HG03045 (cell line): Measurements from ENCODE around the gene ACTL6A.
A peak's percentile ranks its signal among the peaks of the same experiment; 100 is the strongest.
"Not testable (repeated sequence)": the region's sequence is repeated elsewhere in the genome, so short reads cannot be mapped to it uniquely, and the experiment has no call there.

ENCODE experiments used
- ATAC-seq: cut with Tn5 transposase; IDR thresholded peaks from one replicate; pipeline ENCODE4 v1.9.1; 2021; ENCODE audit warnings: mild to moderate bottlenecking, moderate library complexity; ENCODE audit not compliant: unreplicated experiment

Gene ACTL6A

DNA sequence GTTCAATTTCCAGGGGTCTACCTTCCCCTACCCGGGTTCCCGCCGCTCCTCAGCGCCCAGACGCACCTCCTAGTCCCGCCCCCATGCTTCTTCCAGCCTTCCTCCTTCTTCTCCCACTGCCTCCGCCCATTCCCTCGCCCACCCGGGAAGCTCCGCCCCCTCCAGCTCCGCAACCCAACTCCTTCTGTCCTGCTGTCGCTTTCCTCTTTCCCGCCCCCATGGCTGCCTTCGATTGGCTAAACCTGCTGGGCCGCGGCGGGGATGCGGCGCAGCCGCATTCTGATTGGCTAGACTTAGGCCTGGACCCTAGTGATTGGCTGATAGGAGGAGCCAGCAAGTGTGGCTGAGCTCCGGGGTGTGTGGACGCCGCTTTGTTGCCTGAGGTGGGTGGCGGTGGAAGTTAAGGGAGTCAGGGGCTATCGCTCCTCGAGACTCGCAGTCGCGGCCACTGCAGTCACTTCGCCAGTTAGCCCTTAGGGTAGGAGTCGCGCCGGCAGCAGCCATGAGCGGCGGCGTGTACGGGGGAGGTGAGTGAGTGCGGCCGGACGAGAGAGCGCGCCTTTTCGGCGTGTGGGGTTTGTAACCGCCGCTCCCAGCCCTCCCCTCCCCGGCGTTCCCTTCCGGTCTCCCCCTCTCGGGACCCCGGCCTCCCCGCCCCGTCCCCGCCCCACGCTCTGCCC is at the start of gene ACTL6A:
TSS of gene ACTL6A (plus strand) at position 336 of the 680 bp plus-strand sequence. CDS start at position 503, 167 bp downstream.
- peak; percentile 98 for ATAC-seq

DNA sequence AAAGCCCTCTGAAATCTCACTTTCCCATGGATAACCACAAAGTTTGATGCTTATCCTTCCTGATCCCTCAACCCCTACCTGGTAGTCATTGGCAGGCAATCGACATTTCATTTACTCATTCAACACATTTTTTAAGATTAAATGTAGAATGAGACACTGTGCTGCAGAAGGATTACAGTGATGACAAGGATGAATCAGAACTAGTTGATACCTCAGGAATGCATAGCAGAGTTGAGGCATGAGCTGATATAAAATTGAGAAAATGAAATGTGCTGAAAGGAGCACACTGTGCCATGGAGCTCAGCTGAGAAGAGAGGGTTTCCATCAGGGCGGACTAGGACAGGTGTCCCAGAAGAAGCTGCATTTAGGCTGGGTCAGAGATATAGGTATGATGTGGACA is 48.9 kb upstream of the ACTL6A start:
- no peak for ATAC-seq

DNA sequence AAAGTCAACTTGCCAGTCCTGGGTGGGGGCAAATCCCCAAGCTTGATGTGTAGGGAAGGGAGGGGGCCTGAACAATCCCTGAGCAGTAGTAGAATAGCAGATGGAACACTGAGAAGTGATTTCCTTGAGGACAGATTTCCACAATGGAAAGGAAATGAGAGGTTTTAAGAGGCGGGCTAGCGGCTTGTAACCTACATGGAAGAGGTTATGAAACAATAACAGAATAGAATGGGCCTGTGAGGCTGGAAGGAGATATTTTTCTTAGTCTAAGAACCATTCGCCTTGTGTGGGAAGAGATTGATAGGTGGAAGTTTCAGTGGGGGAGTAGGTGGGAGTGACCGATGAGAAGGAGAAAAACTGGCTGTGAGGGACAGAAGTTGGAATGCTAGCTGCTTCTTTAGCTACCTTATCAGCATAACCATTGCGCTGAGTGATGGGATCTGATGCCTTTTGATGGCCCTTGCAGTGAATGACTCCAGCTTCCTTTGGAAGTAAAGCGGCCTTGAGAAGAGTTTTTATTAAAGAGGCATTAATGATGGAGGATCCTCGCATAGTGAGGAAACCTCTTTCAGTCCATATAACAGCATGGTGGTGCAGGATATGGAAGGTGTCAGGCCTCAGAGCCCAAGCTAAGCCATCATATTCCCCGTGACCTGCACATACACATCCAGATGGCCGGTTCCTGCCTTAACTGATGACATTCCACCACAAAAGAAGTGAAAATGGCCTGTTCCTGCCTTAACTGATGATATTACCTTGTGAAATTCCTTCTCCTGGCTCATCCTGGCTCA is 46.1 kb upstream of the ACTL6A start:
- ATAC-seq, result not testable (repeated sequence)

DNA sequence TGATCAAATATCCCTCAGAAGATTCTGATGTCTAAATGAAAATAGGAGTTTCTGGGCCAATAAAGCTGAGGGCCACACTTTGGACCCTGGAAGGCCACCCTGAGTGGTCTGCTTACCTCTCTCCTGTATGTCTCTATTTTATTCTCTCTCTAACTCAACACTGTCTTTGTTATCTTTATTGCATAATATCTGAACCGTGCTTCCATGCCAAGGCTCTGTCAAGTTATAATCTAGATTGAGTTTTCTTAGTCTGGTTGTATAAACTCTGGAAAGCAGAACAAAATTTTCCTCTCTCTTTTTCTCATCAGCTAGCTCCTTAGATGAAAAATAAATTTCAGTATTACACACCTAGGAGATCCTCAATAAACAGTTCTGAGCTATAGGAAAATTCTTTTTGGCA is 36.2 kb upstream of the ACTL6A start:
- ATAC-seq, result no peak

DNA sequence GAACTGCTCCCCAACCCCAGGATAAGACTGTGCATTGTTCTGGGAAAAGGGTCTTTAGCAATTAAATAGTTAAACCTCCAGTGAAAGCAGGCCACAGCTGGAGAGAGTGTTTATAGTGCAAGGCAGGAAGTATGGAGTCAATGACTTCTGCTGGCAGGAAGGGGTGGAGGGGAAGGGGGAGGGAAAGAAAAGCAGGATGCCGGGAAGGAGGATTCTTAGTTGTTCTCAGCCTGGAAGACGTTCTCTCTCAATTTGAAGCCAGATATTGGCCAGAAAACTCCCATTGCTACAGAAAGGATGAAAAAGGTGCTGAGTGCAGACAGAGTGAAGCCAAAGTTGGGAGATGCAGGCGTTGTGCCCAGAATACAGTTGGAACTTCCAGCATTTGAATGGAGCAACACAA is 35.7 kb upstream of the ACTL6A start:
- no peak for ATAC-seq

DNA sequence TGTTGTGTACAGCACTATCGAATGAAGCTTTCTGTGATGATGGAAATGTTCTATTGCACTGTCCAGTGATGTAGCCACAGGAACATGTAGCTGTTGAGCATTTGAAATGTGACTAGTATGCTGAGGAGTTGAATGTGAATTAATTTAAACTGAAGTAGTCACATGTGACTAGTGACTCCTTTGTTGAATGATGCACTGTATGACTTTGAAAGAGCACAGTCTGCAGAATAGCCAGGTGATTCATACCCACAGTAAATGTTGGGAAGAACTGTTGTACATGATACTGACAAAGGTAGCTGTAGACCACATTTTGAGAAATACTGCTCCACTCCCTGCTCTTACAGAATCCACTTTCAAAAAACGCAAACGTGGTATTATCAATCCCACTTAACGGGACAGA is 34.0 kb upstream of the ACTL6A start:
- ATAC-seq, result no peak

DNA sequence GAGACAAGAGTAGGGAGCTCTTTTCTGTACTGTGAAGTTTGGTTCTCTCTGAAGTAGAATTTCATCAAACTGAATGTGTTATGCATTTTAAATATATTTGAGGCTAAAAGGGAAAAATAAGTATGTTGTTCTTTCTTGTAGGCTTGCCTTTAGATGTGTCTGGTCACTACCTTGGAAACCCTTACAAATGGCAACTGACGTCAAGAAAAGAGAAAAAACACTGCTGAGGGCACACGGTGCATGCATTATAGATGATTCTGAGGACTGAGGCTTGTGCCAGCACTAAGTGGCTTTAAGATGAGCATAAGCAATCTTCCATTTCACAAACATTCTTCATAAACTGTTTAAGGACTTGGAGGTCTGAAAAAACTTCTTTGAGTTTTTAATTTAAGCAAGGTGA is 31.1 kb upstream of the ACTL6A start:
- ATAC-seq, result no peak

DNA sequence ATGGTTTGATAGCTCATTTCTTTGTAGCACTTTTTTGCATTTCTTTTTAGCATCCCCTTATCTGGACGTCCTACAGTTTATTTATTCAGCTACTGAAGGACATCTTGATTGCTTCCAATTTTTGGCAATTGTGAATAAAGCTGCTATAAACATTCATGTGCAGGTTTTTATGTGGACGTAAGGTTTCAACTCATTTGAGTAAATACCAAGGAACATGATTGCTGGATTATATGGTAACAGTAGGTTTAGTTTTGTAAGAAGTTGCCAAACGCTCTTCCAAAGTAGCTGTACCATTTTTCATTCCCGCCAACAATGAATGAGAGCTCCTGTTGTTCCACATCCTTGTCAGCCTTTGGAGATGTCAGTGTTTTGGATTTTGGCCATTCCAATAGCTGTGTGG is 29.5 kb upstream of the ACTL6A start:
- ATAC-seq, result no peak

DNA sequence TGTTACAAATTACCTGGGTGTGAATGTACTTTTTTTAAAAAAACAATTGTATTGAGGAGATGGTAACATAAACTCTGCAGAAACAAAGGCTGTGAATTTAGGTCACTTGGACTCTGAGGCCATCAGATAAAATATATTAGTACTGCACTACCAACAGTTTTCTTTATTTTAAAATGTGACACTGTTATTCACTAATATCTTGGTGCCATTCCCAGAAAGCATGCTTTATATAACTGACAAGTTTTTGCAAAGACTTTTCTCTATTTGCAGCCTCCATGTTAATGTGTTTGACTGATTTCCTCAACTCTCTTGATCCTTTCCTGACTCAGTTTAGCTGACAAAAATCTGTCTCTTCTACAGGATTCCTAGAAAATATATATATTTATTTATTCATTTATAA is 26.5 kb upstream of the ACTL6A start:
- no peak for ATAC-seq

DNA sequence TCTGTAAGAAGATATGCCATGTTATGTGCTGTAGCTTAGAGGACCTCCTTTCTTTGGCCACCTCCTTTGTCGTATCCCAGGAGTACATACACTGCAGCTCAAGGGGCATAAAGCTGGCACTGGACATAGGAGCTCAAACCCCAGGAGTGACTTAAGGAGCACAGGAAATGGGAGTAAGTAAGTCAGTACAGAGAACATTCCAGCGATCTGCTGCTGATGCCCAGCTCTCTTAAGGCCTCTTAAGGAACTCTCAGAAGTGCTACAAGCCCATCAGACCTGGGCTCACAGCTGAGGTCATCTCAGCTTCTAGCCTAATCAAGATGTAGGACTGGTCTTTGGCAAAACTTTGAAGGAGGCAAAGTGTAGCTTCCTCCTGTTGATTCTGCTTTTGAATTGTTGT is 21.6 kb upstream of the ACTL6A start:
- no peak for ATAC-seq

DNA sequence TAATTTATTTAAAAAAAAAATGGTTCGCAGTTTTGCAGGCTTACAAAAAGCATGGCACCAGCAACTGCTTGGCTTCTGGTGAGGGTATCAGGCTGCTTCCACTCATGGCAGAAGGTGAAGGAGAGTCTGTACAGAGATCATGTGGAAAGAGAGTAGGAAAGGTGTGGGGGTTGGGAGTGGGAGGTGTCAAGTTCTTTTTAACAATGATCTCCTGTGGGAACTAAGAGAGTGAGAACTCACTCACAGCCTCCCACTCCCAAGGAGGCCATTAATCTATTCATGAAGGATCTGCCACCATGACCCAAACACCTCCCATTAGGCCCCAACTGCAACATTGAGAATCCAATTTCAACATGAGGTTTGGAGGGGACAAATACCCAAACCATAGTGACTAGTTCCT is 21.1 kb upstream of the ACTL6A start:
- ATAC-seq, result no peak

DNA sequence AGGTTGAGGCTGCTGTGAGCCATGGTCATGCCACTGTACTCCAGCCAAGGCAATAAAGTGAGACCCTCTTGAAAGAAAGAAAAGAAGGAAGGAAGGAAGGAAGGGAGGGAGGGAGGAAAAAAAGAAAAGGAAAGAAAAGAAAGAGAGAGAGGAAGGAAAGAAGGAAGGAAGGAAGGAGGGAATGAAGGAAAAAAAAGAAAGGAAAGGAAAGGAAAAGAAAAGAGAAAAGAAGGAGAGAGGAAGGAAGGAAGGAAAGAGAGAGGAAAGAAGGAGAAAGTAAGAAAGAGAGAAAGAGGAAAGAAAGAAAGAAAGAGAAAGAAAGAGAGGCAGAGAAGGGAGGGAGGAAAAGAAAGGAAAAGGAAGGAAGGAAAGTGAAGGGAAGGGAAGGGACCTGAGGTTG is 20.4 kb upstream of the ACTL6A start:
- no peak for ATAC-seq

DNA sequence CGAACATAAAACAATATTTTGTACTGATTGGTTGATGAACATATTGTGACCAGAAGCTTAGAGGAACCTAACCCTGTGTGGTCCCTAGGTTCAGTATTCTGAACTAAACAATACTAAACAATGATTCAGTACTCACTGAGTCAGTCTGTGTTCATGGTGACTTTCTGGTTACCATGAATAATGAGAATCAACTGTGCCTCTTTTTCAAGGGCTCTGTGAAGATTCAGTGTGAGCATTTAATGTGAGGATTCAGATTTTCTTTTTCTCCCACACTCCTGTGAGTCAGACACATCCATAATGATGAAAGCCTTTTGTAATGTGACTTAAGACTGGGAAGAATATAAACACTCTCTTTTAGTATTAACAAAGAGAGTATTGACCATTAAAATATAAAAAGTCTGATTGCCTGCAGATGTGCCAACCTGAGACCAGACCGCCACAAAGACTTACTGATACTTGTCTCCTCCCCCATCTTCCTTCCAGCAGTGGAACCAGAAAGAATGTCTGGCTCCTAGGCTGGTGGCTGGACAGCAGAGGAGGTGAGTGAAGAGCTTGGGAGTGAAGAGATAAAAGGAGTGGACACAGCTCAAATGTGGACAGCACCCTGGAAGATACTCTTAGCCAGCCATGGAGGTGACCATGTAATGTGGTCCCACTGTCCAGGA is 17.6 kb upstream of the ACTL6A start:
- ATAC-seq, result no peak

DNA sequence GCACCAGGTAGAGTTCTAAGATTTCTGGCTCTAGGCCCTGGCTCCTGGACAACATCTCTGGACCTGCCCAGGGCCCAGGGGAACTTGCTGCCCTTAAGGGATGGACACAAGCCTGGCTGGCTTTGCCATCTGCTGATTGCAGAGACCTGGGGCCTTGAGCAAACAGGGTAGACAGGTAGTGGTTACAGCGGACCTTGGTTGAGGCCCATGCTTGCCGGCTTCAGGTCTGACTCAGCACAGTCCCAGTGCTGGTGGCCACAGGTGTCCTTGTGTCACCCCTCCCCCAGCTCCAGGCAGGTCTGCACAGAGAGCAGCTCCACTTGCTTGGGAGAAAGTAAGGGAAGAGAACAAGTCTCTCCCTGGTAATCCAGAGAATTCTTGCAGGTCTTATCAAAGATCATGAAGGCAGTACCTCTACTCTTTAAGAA is 15.9 kb upstream of the ACTL6A start:
- ATAC-seq, result no peak

DNA sequence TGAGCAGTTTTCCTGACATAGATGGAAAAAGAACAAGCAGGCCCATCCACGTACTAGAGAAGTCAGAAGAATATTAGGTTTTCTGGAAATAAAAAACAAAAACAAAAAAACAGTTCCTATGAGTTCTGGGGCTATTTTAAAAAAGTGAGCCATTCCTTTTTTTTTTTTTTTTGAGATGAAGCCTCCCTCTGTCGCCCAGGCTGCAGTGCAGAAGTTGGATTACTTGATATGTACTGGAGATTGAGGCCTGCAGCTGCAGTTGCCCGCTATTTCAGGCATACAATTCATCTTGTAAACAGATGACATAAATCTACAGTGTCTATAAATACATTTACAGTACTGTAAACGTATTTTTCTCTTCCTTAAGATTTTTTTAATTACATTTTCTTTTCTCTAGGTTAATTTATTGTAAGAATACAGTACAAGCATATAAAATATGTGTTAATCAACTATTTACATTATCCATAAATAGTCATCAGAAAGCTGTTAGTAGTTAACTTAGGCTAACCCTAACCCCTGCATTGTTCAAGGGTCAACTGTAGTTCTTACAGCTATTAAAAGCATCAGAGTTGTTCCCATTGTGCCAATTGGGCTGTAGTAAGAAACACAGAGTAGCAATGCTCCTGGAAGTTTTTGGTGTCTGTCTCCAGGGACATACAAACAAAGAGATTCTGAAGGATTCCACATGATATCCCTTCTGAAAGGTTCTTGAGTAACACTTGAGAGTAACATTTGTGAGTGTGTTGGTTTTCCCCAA is 11.2 kb upstream of the ACTL6A start:
- ATAC-seq, result no peak

DNA sequence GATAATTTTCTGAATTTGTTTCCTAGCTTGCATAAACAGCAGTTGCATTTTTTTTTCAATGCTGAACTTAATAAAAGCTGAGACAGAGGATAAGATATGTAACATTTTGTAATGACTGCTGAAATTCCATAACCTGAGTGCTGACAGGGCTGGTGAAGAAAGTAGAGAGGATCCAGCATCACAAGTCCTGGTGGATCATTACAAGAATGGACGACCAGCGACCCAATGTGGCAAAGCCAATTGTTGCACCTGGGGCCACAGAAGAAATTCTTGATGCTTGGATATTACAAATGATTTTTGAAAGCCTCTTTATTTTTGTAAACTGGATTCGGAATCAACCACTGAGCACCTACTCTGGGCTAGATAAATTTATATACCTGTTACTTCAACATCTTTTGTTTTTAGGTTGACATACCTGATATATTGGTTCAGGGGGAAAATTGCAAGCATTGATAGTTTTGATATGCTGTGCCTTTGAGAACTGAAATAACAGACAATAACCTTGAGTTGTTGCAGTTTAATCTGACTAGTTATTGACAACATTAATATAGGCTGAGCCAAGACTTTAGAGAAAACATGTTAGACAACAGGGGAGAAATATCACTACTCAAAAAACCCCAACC is 3.9 kb upstream of the ACTL6A start:
- no peak for ATAC-seq

DNA sequence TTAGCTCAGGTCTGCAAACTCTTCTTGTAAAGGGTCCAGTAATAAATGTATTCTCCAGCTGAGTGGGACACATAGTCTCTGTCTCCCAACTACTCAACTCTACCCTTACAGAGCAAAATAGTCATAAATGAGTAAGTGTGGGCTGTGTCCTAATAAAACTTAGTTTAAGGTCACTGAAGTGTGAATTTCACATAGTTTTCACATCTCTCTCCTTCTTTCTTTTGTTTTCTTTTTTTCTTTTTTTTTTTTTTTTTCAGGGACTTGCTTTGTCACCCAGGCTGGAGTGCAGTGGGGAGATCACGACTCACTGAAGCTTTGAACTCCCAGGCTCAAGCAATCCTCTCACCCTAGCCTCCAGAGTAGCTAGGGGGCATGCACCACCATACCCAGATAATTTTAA is 1.9 kb upstream of the ACTL6A start:
- ATAC-seq, result no peak

DNA sequence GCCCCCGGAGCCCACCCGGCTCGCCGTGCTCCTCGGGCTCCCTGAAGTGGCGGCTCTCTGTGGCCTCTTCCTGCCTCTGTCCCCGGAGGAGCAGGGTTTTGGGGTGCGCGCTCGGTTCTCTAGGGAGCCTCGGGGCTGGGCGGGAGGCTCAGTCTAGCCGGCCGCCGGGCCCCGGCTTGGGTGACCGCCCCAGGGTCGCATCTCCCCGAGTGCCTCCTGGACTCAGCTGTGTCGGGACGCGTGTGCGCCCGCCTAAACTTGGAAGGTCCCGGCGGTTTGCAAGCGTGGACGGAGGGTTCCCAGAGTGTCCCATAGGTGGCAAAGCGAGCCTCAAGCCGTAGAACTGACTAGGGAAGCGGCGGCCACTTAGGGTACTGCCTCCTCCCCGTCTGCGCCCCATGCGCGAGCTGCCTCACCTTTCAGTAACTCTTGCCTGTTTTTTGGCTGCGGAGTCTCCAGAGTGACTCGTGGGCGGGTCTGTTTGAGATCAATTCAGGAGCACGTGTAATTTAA is 601 bp downstream of the ACTL6A start:
- peak; percentile 49 for ATAC-seq

DNA sequence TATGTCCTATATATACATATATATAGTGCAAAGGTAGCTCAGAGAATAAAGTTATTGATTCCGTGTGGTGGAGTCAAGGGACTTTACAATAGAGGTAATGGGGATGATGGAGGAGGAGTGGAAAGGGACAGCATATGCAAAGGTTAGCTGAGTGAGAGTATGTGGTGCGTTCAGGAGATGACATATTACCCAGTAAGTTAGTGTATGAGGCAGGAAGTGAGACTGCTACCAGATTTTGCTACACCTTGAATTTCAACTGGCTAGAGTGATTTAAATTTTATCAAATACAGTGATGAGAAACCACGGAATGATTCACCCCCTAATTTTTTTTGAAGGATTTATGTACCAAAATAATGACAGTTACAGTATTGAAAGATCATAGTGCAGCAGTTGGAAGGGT is 2.8 kb downstream of the ACTL6A start:
- no peak for ATAC-seq

DNA sequence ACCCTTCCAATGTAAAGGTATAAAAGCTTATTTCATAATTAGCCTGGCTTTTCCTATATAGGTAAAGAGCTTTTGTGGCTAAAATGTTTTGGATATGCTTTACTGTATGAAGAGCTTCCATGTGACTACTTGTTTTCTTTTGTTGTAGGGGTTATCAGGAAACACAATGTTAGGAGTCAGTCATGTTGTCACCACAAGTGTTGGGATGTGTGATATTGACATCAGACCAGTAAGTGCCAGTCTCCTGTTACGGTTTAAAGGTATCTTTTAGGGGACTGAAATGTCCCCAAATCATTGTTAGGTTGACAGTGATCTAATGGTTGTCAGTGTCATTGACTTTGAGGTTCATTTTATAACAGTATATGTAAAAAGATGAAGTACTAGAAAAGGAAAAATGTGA is 18.3 kb downstream of the ACTL6A start:
- ATAC-seq, result no peak

DNA sequence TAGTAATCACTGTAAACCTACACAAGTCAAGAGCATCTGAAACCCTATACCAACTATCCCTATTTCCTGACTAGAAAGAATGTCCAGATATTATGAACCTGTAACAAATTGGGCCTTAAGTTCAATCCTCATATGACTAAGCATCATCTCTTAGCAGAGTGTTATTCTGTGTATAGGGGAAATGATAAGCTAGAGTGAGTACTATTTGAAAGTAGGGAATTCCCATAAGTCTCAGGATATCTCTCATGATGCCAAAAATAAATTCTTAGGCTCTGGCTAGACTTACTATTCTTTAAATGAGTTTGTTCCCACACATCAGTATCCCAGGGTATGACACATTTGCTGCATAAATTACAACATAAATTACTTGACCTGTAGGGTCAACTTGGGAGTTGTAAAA is 26.4 kb downstream of the ACTL6A start:
- ATAC-seq, result peak; percentile 69
